Testis (tissue), 2 donors: ENCODE results near the gene BET1.

ENCODE experiments used
- POLR2A ChIP-seq: fragments of 450-650 bp; IDR thresholded peaks from one replicate; pipeline ENCODE4 v1.6.1; 2017; ENCODE audit warnings: antibody characterized with exemption, mild to moderate bottlenecking, moderate library complexity
- TF ChIP-seq, protein P1 (sequence below), 3 experiments: fragments of 450-650 bp in 2 of 3; fragments of 200-600 bp in 1 of 3; sonication (generic) in 1 of 3; IDR thresholded peaks; one replicate each; pipeline ENCODE4 v1.5.1; 2016 to 2019; ENCODE audit warnings: antibody characterized with exemption in 3 of 3, mild to moderate bottlenecking in 2 of 3, moderate library complexity in 1 of 3

DNA sequence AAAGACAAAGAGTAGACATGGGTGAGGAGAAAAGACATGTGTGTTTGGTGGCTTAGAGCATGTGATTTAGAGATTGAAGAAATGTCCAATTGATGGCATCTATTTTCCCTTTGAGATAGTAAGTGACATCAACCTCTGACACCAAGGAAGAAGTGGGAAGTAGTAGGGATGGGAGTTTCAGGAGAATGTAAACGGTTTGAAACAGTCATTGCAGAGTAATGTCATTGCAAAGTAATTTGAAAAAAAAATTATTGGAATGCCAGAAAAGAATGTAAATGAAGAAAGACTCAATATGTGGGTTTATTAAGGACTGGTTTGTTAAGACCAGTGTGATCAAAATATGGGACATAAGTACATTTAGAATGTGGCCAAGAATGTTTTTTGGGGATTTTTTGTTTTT lies 56.0 kb downstream of the BET1 start:
- TF ChIP-seq, protein P1, sequence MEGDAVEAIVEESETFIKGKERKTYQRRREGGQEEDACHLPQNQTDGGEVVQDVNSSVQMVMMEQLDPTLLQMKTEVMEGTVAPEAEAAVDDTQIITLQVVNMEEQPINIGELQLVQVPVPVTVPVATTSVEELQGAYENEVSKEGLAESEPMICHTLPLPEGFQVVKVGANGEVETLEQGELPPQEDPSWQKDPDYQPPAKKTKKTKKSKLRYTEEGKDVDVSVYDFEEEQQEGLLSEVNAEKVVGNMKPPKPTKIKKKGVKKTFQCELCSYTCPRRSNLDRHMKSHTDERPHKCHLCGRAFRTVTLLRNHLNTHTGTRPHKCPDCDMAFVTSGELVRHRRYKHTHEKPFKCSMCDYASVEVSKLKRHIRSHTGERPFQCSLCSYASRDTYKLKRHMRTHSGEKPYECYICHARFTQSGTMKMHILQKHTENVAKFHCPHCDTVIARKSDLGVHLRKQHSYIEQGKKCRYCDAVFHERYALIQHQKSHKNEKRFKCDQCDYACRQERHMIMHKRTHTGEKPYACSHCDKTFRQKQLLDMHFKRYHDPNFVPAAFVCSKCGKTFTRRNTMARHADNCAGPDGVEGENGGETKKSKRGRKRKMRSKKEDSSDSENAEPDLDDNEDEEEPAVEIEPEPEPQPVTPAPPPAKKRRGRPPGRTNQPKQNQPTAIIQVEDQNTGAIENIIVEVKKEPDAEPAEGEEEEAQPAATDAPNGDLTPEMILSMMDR (IDR thresholded peaks at IDR 0.05), result no peak
- no peak for TF ChIP-seq POLR2A
